AG10803 (cell line): ENCODE measurements around the gene MST1R.
A peak's percentile ranks its signal among the peaks of the same experiment; 100 is the strongest.

Experiments used
- DNase-seq: peaks from one replicate; pipeline ENCODE4 v3.0.0; 2010; ENCODE audit warnings: low read depth
- H3K4me3 ChIP-seq: 2 replicates; pipeline ENCODE4 v1.5.1; 2011; ENCODE audit warnings: mild to moderate bottlenecking, low read length, control low read depth
- TF ChIP-seq, protein P1 (sequence below): conservative IDR thresholded peaks from 2 replicates; pipeline ENCODE4 v1.5.1; 2011; ENCODE audit warnings: mild to moderate bottlenecking, low read length, control low read depth, inconsistent platforms

The MST1R gene

DNA sequence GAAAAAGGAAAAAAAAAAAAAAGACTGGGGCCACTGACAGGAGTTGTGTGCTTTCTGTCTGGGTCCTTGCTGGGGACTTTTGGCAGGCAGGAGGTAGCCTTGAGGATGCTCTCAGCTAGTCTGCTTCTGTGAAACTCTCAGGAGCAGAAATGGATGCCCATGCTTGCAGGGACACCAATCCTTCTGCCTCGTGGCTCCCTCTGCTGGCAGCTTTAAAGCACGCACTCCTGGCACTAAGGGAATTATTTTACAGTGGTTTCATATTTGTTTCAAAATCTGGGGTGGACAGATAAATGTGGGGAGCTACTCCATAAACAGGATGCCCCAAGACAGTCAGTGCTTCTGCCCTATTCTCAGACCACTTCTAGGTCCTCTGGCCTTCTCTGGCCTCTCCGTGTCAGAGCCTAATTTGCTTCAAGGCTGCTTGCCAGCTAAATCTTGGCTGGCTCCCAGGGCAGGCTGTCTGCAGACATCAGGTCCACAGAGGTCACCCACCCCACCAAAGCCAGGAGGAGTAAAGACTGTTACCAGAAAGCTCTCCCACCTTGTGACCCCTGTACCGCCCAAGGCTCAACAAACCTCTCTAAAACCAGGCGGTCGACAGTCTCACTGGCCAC lies 64.4 kb downstream of the MST1R start:
- H3K4me3 ChIP-seq: no peak overlapping the region
- TF ChIP-seq, protein P1, sequence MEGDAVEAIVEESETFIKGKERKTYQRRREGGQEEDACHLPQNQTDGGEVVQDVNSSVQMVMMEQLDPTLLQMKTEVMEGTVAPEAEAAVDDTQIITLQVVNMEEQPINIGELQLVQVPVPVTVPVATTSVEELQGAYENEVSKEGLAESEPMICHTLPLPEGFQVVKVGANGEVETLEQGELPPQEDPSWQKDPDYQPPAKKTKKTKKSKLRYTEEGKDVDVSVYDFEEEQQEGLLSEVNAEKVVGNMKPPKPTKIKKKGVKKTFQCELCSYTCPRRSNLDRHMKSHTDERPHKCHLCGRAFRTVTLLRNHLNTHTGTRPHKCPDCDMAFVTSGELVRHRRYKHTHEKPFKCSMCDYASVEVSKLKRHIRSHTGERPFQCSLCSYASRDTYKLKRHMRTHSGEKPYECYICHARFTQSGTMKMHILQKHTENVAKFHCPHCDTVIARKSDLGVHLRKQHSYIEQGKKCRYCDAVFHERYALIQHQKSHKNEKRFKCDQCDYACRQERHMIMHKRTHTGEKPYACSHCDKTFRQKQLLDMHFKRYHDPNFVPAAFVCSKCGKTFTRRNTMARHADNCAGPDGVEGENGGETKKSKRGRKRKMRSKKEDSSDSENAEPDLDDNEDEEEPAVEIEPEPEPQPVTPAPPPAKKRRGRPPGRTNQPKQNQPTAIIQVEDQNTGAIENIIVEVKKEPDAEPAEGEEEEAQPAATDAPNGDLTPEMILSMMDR: peak; percentile 96
- DNase-seq: peak; percentile 79
